ENCODE measurements around the gene SYMPK.

Gene SYMPK

DNA sequence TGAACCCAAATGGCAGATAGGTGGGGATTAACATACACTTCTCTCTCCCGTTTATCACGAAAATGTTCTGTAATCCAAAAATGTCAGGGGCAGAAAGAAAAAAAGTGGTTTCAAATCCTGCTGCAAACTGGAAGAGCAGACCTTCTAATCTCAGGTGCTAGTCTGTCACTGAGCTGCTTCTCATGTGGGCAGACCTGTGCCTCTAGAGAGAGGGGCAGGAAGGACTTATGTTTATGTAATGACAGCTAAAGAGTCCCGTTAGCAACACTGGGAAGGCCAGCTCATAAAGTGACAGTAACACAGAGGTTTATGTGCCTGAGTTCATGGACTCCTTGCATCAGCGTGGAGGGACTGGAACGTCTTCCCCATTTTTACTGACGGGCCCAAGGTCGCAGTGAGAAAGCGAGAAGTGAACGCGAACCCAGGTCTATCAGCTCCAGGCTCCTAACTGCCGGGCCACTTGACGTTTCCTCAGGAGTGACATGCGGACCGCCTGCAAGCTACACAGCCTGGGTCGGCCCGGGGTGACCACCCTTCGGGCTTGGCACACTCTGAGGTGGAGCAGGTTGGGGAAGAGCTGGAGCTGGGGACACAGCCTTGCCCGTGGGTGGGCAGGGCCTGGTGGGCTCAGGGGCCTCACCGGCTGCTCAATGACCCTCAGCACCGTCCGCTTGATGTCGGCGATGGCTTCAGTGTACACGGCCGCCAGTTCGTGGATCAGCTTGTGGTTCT is 38.2 kb downstream of the SYMPK start:
- DNase-seq = no peak

GRCh38 chr19:45824041-45824471 is 38.9 kb downstream of the SYMPK start:
- no peak for DNase-seq

- DNase-seq = no peak
These were observed 39.8 kb downstream of the SYMPK start for GRCh38 chr19:45823182-45823581.

DNA sequence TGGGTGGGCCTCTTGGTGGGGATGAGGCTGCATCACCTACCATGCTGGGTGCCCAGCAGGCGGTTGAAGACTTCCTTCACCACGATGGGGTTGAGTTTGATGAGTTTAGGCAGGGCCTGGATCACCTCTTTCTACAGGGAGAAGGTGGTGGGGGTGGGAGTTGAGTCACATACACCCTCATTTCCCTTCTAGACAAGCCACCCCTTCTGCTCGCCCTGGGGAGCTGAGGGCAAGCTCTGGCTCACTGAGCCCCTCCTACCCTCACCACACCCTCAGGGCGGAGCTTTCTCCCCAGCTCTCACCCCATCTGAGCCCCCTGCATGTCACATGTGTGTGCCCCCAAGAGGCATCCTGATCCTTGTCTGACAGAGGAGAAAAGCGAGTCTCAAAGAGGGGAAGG is 40.2 kb downstream of the SYMPK start:
- no peak for DNase-seq

GRCh38 chr19:45821570-45821969 is 41.4 kb downstream of the SYMPK start:
- no peak for DNase-seq

GRCh38 chr19:45821103-45821521 is 41.8 kb downstream of the SYMPK start:
- no peak for DNase-seq

DNA sequence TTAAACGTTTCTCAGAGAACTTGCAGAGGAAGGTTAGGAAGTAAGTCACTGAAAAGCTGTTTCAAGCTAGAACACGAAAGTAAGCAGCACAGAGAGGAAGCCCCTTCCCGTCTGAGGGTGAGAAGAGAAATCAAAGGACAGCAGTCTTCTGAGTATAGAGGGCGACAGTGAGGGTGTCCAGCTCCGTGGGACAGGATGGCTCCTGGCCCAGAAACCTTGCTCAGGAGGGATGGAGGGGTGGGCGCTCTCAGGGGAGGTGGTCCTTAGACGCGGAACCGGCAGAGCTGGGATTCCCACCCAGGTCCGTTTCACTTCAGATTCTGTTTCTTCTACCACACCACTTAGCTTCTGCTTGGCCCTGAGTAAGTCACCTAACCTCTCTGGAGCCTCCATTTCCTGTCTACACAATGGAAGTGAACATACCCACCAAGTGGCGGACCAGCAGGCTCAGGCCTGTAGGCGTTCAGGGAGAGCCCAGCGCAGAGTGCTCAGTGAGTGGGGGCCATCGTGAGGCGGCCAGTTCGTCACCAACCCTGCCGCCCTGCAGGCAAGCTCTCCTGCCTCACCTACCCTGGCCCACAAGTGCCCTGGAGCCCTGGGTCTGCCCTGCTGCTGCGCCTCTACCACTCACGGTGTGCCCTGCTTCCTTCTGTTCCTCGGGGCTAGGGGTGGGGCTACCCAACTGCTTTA is 42.4 kb downstream of the SYMPK start:
- no peak for DNase-seq

DNA sequence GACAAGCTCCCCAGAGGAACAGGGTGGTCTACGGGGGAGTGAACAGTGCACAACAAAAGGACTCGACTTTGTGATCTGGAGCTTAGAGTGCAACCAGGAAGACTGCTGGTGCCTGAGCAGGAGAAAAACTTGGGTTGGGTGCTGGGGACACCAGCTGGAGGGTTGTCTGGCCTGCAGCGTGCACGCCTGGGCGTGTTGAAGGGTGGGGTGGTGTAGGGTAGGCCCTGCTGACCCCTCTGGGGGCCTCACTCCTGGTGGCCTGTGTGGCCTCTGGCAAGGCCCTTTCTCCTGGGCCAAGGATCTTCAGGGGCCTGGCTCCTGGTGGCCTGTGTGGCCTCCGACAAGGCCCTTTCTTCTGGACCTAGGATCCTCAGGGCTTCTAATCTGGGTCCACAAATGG is 43.2 kb downstream of the SYMPK start:
- no peak for DNase-seq

DNA sequence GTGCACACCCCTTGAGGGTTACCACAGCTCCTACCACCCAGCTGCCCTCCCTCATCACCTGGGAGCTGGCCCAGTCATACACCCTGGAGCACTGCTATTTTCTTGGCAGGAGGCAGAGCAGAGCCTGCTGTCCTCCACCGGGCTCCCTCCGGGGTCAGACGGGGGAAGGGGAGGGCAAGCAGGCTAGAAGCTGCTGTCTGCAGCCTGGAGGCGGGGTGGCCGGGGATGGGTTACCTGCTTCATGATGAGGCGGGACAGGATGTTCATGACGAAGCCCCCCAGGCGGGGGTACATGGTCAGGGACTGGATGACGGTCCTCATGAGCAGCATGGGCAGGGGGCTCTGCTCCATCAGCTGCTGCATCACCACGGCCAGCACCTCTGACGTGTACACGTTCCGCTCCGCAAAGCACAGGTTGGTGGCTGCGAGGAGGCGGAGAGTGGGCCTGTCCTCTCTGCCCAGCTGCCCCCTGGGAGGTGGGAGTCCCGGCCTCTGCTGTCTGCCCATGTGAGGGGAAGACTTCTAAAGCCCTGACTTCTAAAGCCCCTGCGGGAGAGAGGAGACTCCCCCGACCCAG is 45.1 kb downstream of the SYMPK start:
- no peak for DNase-seq

- peak; percentile 96 for DNase-seq
These were observed 45.8 kb downstream of the SYMPK start for GRCh38 chr19:45817010-45817724.

GRCh38 chr19:45816236-45817009 is 46.5 kb downstream of the SYMPK start:
- no peak for DNase-seq

GRCh38 chr19:45815481-45816216 is 47.3 kb downstream of the SYMPK start:
- no peak for DNase-seq

DNA sequence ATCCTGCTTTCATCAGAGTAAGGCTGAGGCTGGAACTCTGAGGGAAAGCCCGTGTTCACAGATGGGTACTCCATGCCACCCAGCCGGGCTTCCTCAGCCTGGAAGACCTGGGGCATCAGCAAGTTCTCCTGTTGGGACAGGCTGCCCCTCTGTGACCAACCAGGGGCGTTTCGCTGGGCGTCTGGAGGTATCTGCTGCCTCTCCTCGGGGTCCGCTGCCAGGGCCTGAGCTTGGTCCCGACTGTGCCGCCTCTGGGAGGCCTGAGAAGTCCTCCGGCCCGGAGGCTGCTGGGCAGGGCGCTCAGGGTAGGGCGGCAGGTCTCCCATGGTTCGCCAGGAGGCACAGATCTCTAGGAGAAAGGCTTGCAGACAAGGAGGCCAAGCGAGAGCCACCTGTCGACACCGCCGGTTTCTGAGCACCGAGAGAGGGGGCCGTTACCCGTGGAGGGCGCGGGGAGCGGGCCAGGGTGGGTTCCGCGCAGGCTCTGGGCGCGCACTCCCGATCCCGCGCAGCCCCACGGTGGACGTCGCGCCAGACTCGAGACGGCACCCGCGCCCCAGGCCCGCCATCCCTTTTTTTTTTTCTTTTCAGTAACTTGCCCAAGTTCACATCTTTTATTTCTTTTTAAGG is 48.0 kb downstream of the SYMPK start, which contains the start of gene RSPH6A:
TSS of gene RSPH6A (minus strand) at position 458 of the 630 bp plus-strand sequence. CDS start at position 326, 132 bp downstream.
- DNase-seq = no peak

DNA sequence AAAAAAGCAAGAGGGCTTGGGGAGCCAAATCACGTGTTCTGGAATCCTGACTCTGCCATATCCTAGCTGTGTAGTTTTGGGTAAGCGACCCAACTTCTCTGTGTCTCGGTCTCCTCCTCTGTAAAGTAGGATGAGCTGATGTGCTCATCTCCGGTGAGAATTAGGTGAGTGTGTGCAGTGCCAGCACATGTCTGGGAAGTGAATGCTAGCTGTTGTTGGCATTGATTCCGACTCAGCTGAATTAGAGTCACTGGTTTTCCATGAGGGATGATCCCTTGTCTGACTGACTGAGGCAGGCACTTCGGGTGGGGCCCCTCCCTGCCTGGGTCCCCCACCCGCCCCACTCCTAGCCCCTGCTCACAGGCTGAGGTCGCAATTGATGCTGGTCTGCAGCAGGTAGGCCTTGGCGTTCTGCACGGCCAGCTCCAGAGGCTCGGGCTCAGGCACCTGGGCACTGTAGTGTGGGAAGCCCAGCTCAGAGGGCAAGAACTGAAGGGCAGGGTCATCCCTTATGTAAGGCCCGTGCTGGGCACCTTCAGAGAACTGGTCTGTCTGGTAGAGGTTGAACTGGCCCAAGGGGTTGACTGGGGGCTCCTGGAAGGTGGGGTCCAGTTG is 48.7 kb downstream of the SYMPK start:
- no peak for DNase-seq

GRCh38 chr19:45812297-45812696 is 50.6 kb downstream of the SYMPK start:
- DNase-seq = no peak

DNA sequence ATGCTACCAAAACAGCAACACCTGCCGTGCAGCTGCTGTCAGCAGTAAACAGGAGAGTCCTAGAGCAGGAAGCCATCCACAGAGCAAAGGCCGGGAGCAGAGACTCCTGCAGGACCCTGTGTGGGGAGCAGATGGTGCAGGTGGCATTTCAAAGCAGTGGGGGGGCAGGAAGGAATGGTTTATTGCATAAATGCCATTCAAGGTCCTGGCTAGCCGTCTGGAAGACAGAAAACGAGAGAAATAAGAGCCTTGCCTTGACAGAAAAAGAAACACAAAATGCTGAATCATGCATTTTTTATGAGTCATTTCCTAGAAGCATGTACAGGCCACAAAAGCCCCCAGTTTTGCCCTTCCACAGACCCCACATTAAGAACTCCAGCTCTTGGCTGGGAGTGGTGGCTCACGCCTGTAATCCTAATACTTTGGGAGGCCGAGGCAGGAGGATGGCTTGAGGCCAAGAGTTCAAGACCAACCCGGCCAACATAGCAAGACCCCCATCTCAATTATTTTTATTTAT is 53.2 kb downstream of the SYMPK start:
- DNase-seq = no peak

DNA sequence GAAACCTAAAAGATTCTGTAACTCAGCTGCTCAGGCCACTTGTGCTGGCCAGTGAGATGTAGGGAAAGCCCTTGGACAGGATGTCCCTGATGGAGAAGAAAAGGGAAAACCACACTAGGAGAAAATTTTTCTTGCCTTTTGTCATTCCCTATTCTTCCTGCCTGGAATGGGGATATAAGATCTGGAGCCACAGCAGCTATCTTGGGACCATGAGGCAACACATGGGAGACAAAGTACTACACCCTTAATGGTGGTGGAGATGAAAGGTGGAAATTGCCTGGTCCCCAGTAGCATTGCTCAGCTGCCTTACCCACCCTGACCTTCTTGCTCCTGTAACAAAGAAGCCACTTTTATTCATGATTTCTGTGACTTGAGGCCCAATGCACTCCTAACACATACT is 57.2 kb downstream of the SYMPK start:
- DNase-seq = no peak

DNA sequence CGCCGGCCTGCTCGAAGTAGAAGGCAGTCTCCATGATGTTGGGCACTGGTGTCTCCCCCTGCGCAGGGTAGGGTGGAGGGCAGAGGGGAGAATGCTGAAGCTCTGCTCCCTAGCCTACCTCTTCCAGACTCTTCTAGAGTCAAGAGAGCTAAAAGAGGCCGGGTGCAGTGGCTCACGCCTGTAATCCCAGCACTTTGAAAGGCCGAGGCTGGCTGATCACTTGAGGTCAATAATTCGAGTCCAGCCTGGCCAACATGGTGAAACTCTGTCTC is 58.1 kb downstream of the SYMPK start:
- DNase-seq = no peak

DNA sequence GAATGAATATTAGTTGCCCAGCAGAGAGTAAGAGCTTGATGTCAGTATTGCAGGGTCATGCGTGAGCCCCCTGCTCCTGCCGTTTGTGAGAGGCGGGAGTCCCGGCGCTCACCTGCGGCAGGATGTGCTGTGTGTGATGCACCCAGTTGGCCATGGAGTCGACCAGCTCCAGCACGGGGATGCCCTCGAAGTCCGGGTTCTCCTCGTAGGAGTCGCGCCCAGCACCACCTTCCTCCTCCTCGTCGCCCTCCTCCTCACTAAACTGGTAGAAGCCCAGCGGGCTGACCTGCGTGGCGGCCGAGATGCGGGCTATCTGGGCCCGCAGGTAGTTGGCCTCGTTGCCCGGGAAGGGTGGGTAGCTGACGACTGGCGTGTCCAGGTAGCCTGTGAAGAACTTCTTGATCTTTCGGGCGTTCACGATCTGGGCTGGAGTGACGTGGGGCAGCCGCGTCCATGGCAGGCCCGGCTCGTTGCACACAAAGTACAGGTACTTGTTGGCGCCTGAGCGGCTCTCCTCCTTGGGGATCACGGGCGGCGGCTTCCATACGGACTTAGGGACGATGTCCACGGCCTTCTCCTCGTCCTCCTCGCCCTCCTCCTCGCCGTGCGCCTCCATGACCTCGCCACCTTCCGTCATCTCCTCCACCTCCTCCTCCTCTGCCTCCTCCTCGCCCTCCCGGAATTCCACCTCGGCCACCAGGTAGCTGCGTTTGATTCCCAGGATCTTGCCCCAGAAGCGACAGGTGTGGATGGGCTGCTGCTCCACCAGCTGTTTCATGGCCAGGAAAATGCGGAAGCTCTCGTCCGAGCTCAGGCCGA is 58.6 kb downstream of the SYMPK start:
- DNase-seq = no peak

- DNase-seq = no peak
These were observed 61.3 kb downstream of the SYMPK start for GRCh38 chr19:45801603-45802175.

All from stimulated activated CD4-positive, alpha-beta T cell treated with anti-CD3 and anti-CD28 coated beads, Interleukin-1b, Interleukin-23, amount 100 ng/mL, for 48 hours (primary cell).